ENCODE results near the gene DCPS.
A peak's percentile ranks its signal among the peaks of the same experiment; 100 is the strongest.

Gene DCPS

GRCh38 chr11:126279191-126279590 is 24.7 kb upstream of the DCPS start:
- Mint-ChIP-seq H3K36me3 (peaks cover 36 to 49% of the 10 kb centered on the region in 2 donors), H3K4me1 (peaks cover 26 to 44% of the 10 kb centered on the region in 2 donors), H3K27me3 (no peaks in the 10 kb centered on the region), H3K9me3 (no peaks in the 10 kb centered on the region), H3K27ac (no peak overlapping the region), H3K4me3 (no peak overlapping the region)
- DNase-seq (no peak), ATAC-seq (replicated peaks) (no peak)

GRCh38 chr11:126280595-126280994 is 23.3 kb upstream of the DCPS start:
- Mint-ChIP-seq H3K27ac (peak overlapping the region; percentile 1), H3K36me3 (peaks cover 27 to 37% of the 10 kb centered on the region in 2 donors), H3K4me1 (peaks cover 32 to 56% of the 10 kb centered on the region in 2 donors), H3K27me3 (no peaks in the 10 kb centered on the region), H3K9me3 (no peaks in the 10 kb centered on the region), H3K4me3 (peak overlapping the region in 1 of 2 donors; percentile 34)
- ATAC-seq (replicated peaks) = no peak
- DNase-seq = no peak

GRCh38 chr11:126281245-126281644 is 22.6 kb upstream of the DCPS start:
- Mint-ChIP-seq H3K36me3 (peaks cover 23 to 31% of the 10 kb centered on the region in 2 donors), H3K27me3 (no peaks in the 10 kb centered on the region), H3K9me3 (no peaks in the 10 kb centered on the region), H3K4me3 (peak overlapping the region in 1 of 2 donors; percentile 86), H3K27ac (peak overlapping the region; percentile 85), H3K4me1 (peaks cover 31 to 51% of the 10 kb centered on the region in 2 donors)
- DNase-seq (no peak), ATAC-seq (replicated peaks) (no peak)

- Mint-ChIP-seq H3K27ac (peak overlapping the region; percentile 85), H3K4me1 (peaks cover 32 to 51% of the 10 kb centered on the region in 2 donors), H3K4me3 (peak overlapping the region; percentile 86 to 94), H3K9me3 (no peaks in the 10 kb centered on the region), H3K27me3 (no peaks in the 10 kb centered on the region), H3K36me3 (peaks cover 23 to 28% of the 10 kb centered on the region in 2 donors)
- DNase-seq = no peak
- no peak for ATAC-seq (replicated peaks)
Measured at GRCh38 chr11:126281666-126282175, 22.1 kb upstream of the DCPS start.

GRCh38 chr11:126282361-126282735 is 21.5 kb upstream of the DCPS start:
- peak overlapping the region; percentile 86 to 94 for H3K4me3 Mint-ChIP-seq

GRCh38 chr11:126282736-126283591 is 20.9 kb upstream of the DCPS start, which contains the start of gene TIRAP:
Gene TIRAP, plus strand, starts transcription at chr11:126283093. Its CDS starts 7,802 bp downstream, at chr11:126290895.
- Mint-ChIP-seq H3K9me3 (no peaks in the 10 kb centered on the region), H3K4me1 (peaks cover 35 to 53% of the 10 kb centered on the region in 2 donors), H3K27ac (peak within 1 kb of the TSS; percentile 96), H3K36me3 (peaks cover 18 to 22% of the 10 kb centered on the region in 2 donors), H3K4me3 (peak within 1 kb of the TSS; percentile 86 to 94), H3K27me3 (no peaks in the 10 kb centered on the region)
- ATAC-seq (replicated peaks) = peak; percentile 73 to 76
- peak; percentile 54 for DNase-seq

More at GRCh38 chr11:126282361-126282735, 21.5 kb upstream of the DCPS start:
- H3K36me3 Mint-ChIP-seq = peaks cover 24 to 27% of the 10 kb centered on the region in 2 donors
- peaks cover 35 to 51% of the 10 kb centered on the region in 2 donors for H3K4me1 Mint-ChIP-seq
- no peaks in the 10 kb centered on the region for H3K27me3 Mint-ChIP-seq
- DNase-seq (no peak), ATAC-seq (replicated peaks) (peak; percentile 51 to 61)
- peak overlapping the region; percentile 96 for H3K27ac Mint-ChIP-seq
- H3K9me3 Mint-ChIP-seq = no peaks in the 10 kb centered on the region

- peaks cover 36 to 53% of the 10 kb centered on the region in 2 donors for H3K4me1 Mint-ChIP-seq
- H3K4me3 Mint-ChIP-seq = peak overlapping the region; percentile 3 to 5
- no peaks in the 10 kb centered on the region for H3K27me3 Mint-ChIP-seq
- DNase-seq = peak; percentile 63
- no peaks in the 10 kb centered on the region for H3K9me3 Mint-ChIP-seq
- peak overlapping the region; percentile 33 for H3K27ac Mint-ChIP-seq
- peaks cover 7 to 15% of the 10 kb centered on the region in 2 donors for H3K36me3 Mint-ChIP-seq
- peak; percentile 35 to 49 for ATAC-seq (replicated peaks)
Measured at GRCh38 chr11:126284829-126285228, 19.0 kb upstream of the DCPS start.

- ATAC-seq (replicated peaks) (no peak), DNase-seq (no peak)
- no peaks in the 10 kb centered on the region for H3K9me3 Mint-ChIP-seq
- H3K4me1 Mint-ChIP-seq = peaks cover 23 to 36% of the 10 kb centered on the region in 2 donors
- H3K36me3 Mint-ChIP-seq = peaks cover 11 to 24% of the 10 kb centered on the region in 2 donors
- no peaks in the 10 kb centered on the region for H3K27me3 Mint-ChIP-seq
- H3K4me3 Mint-ChIP-seq = no peak overlapping the region
- no peak overlapping the region for H3K27ac Mint-ChIP-seq
Measured at GRCh38 chr11:126288237-126288636, 15.6 kb upstream of the DCPS start.

- H3K27ac Mint-ChIP-seq = peak overlapping the region; percentile 25
- peaks cover 21 to 37% of the 10 kb centered on the region in 2 donors for H3K36me3 Mint-ChIP-seq
- no peak overlapping the region for H3K4me3 Mint-ChIP-seq
- no peaks in the 10 kb centered on the region for H3K9me3 Mint-ChIP-seq
- H3K4me1 Mint-ChIP-seq = peaks cover 24 to 27% of the 10 kb centered on the region in 2 donors
- no peak for ATAC-seq (replicated peaks)
- no peaks in the 10 kb centered on the region for H3K27me3 Mint-ChIP-seq
- DNase-seq = no peak
Measured at GRCh38 chr11:126290887-126291286, 13.0 kb upstream of the DCPS start.

GRCh38 chr11:126293726-126294125 is 10.1 kb upstream of the DCPS start:
- Mint-ChIP-seq H3K36me3 (peaks cover 23 to 34% of the 10 kb centered on the region in 2 donors), H3K27ac (peak overlapping the region; percentile 20)
- peak; percentile 60 to 63 for ATAC-seq (replicated peaks)

GRCh38 chr11:126297004-126297403 is 6.9 kb upstream of the DCPS start:
- no peak overlapping the region for H3K4me3 Mint-ChIP-seq
- no peak overlapping the region for H3K27ac Mint-ChIP-seq
- peaks cover 18 to 25% of the 10 kb centered on the region in 2 donors for H3K4me1 Mint-ChIP-seq
- peaks cover 20 to 22% of the 10 kb centered on the region in 2 donors for H3K36me3 Mint-ChIP-seq
- ATAC-seq (replicated peaks) = no peak
- no peak for DNase-seq
- H3K27me3 Mint-ChIP-seq = no peaks in the 10 kb centered on the region
- no peaks in the 10 kb centered on the region for H3K9me3 Mint-ChIP-seq

More at GRCh38 chr11:126293726-126294125, 10.1 kb upstream of the DCPS start:
- H3K27me3 Mint-ChIP-seq = no peaks in the 10 kb centered on the region
- DNase-seq = no peak
- no peak overlapping the region for H3K4me3 Mint-ChIP-seq
- H3K9me3 Mint-ChIP-seq = no peaks in the 10 kb centered on the region
- peaks cover 16 to 25% of the 10 kb centered on the region in 2 donors for H3K4me1 Mint-ChIP-seq

GRCh38 chr11:126304457-126305075 is 706 bp downstream of the DCPS start:
- H3K27me3 Mint-ChIP-seq = no peaks in the 10 kb centered on the region

GRCh38 chr11:126305699-126306098 is 1.8 kb downstream of the DCPS start:
- peak overlapping the region; percentile 74 to 83 for H3K4me3 Mint-ChIP-seq
- ATAC-seq (replicated peaks) (peak; percentile 29 to 33), DNase-seq (no peak)
- H3K9me3 Mint-ChIP-seq = peaks cover 0 to 3% of the 10 kb centered on the region in 2 donors
- no peaks in the 10 kb centered on the region for H3K27me3 Mint-ChIP-seq
- peak overlapping the region; percentile 95 for H3K27ac Mint-ChIP-seq
- H3K4me1 Mint-ChIP-seq = peaks cover 24 to 56% of the 10 kb centered on the region in 2 donors
- H3K36me3 Mint-ChIP-seq = peaks cover 20 to 40% of the 10 kb centered on the region in 2 donors

More at GRCh38 chr11:126304457-126305075, 706 bp downstream of the DCPS start:
- ATAC-seq (replicated peaks) (peak; percentile 1 to 8), DNase-seq (no peak)
- peaks cover 16 to 32% of the 10 kb centered on the region in 2 donors for H3K36me3 Mint-ChIP-seq
- H3K9me3 Mint-ChIP-seq = peaks cover 0 to 3% of the 10 kb centered on the region in 2 donors
- peaks cover 15 to 44% of the 10 kb centered on the region in 2 donors for H3K4me1 Mint-ChIP-seq
- H3K4me3 Mint-ChIP-seq = peak overlapping the region; percentile 98 to 99
- peak overlapping the region; percentile 99 for H3K27ac Mint-ChIP-seq

- Mint-ChIP-seq H3K9me3 (peaks cover 0 to 3% of the 10 kb centered on the region in 2 donors), H3K4me1 (peaks cover 32 to 66% of the 10 kb centered on the region in 2 donors), H3K27ac (no peak overlapping the region), H3K4me3 (no peak overlapping the region), H3K27me3 (no peaks in the 10 kb centered on the region), H3K36me3 (peaks cover 23 to 49% of the 10 kb centered on the region in 2 donors)
- ATAC-seq (replicated peaks) (no peak), DNase-seq (no peak)
Measured at GRCh38 chr11:126307706-126308105, 3.8 kb downstream of the DCPS start.

All from stimulated activated naive B cell treated with anti-CD40 and anti-IgM and Interleukin-4, amounts not matched to agents 10 μg/mL and 1 μg/mL and 100 μg/mL, for 72 hours (primary cell).